HepG2 (cell line): ENCODE results near the gene MRNIP. TPM values are rescaled to one million over a fixed set of nuclear protein-coding genes. Genes with fewer than 3 reads are reported as not detected.
A peak's percentile ranks its signal among the peaks of the same experiment; 100 is the strongest.

Experiments
- ATAC-seq: fragments of 200-7000 bp; cut with Tn5 transposase; 3 replicates; pipeline ENCODE4 v1.9.1; 2020; ENCODE audit warnings: mild to moderate bottlenecking, moderate library complexity
- BruUV-seq: library from RNA; stranded (reverse); fragments of 400-500 nt; replicated peaks from 2 replicates; lab custom pipeline; 2021; lab: Mats Ljungman, UMichigan
- CTCF ChIA-PET: fragments of 300-600 bp; formaldehyde crosslinking; extraction: SDS; loops from one replicate; lab custom pipeline; 2021; ENCODE audit warnings: low total read pairs, inconsistent platforms, low intra/inter-chr PET ratio; lab: Yijun Ruan, JAX
- POLR2A ChIA-PET: fragments of 350-600 bp; sonication (Branson Sonifier 250); formaldehyde crosslinking; loops from one replicate; lab custom pipeline; 2020; ENCODE audit warnings: antibody characterized with exemption, inconsistent platforms; lab: Yijun Ruan, JAX
- DNase-seq: peaks from one replicate; pipeline ENCODE4 v3.0.0-alpha.2; 2015; ENCODE audit warnings: low spot score
- FAIRE-seq: peaks from 3 replicates; lab custom pipeline; 2011; peaks lifted over from hg19 to GRCh38; lab: Jason Lieb, UNC
- H2AFZ ChIP-seq: one replicate; pipeline ENCODE4 v1.6.1; 2011; ENCODE audit warnings: low read length, inconsistent platforms
- H3K27ac ChIP-seq: fragments of 300-600 bp; 3 replicates; pipeline ENCODE4 v1.8.0; 2011; ENCODE audit warnings: mixed run types, mild to moderate bottlenecking, mixed read lengths, low read length, inconsistent platforms; ENCODE audit not compliant: insufficient read depth; ENCODE audit errors: extremely low read length
- H3K27me3 ChIP-seq, 2 experiments: fragments of 200-600 bp in 1 of 2; 2 replicates in 1 of 2; 3 replicates in 1 of 2; pipeline versions ENCODE4 v1.6.0 to v1.8.0; 2011; ENCODE audit warnings: low read length in 2 of 2, mild to moderate bottlenecking in 2 of 2, moderate library complexity in 2 of 2, inconsistent platforms in 1 of 2; ENCODE audit not compliant: insufficient read depth in 2 of 2, control insufficient read depth in 1 of 2
- H3K36me3 ChIP-seq, 2 experiments: fragments of 200-600 bp in 1 of 2; replicated peaks in 1 of 2; 2 replicates in 1 of 2; 3 replicates in 1 of 2; pipeline versions ENCODE4 v1.5.1 to v1.8.0; 2011; ENCODE audit warnings: low read length in 2 of 2, inconsistent platforms in 1 of 2; ENCODE audit not compliant: insufficient read depth in 2 of 2, control insufficient read depth in 1 of 2
- H3K4me1 ChIP-seq: 2 replicates; pipeline ENCODE4 v1.5.1; 2012; ENCODE audit warnings: low read length, inconsistent platforms; ENCODE audit not compliant: insufficient read depth
- H3K4me2 ChIP-seq: 2 replicates; pipeline ENCODE4 v1.6.0; 2011; ENCODE audit warnings: low read depth, low read length, inconsistent platforms
- H3K4me3 ChIP-seq, 3 experiments: fragments of 200-600 bp in 1 of 3; sonication (generic), shearing (Covaris generic) in 1 of 3; replicated peaks in 1 of 3; 2 replicates each; pipeline ENCODE4 v1.5.1; 2011 to 2016; ENCODE audit warnings: low read length in 3 of 3, inconsistent platforms in 2 of 3, low read depth in 2 of 3, mild to moderate bottlenecking in 2 of 3, control low read depth in 1 of 3, mixed read lengths in 1 of 3; ENCODE audit not compliant: insufficient read depth in 1 of 3
- H3K79me2 ChIP-seq: one replicate; pipeline ENCODE4 v1.6.1; 2011; ENCODE audit warnings: low read length, inconsistent platforms; ENCODE audit not compliant: insufficient read depth
- H3K9ac ChIP-seq: 2 replicates; pipeline ENCODE4 v1.6.0; 2011; ENCODE audit warnings: mild to moderate bottlenecking, low read depth, low read length, inconsistent platforms; ENCODE audit not compliant: insufficient read depth
- H3K9me3 ChIP-seq: 2 replicates; pipeline ENCODE4 v1.5.1; 2012; ENCODE audit warnings: mild to moderate bottlenecking, low read length
- H4K20me1 ChIP-seq: 2 replicates; pipeline ENCODE4 v1.6.0; 2011; ENCODE audit warnings: inconsistent platforms, mild to moderate bottlenecking, low read length, moderate library complexity; ENCODE audit not compliant: insufficient read depth
- AGO2 ChIP-seq: fragments of 200-400 bp; formaldehyde crosslinking; optimal IDR thresholded peaks from 2 replicates; pipeline ENCODE3; 2017; ENCODE audit warnings: mild to moderate bottlenecking, low read depth, low read length, moderate library complexity
- CENPX ChIP-seq: sonication (generic); formaldehyde crosslinking; IDR thresholded peaks from 2 replicates; pipeline ENCODE4 v1.9.0; 2021; ENCODE audit warnings: mild to moderate bottlenecking, missing genetic modification reagents, moderate library complexity
- DRAP1 ChIP-seq: IDR thresholded peaks from 2 replicates; pipeline ENCODE4 v1.6.1; 2016; ENCODE audit warnings: missing genetic modification reagents, missing compliant biosample characterization
- HMGA1 ChIP-seq: sonication (generic); formaldehyde crosslinking; conservative IDR thresholded peaks from 2 replicates; pipeline ENCODE4 v1.4.0; 2020; ENCODE audit warnings: missing genetic modification reagents
- MEIS2 ChIP-seq: sonication (generic); formaldehyde crosslinking; IDR thresholded peaks from 2 replicates; pipeline ENCODE4 v1.9.0; 2021; ENCODE audit warnings: mild to moderate bottlenecking, missing genetic modification reagents
- MTA3 ChIP-seq: sonication (generic); formaldehyde crosslinking; IDR thresholded peaks from 2 replicates; pipeline ENCODE4 v1.4.0; 2020; ENCODE audit warnings: missing genetic modification reagents
- NFYC ChIP-seq: IDR thresholded peaks from 2 replicates; pipeline ENCODE4 v1.6.1; 2016; ENCODE audit warnings: missing genetic modification reagents, missing compliant biosample characterization
- RBFOX2 ChIP-seq: fragments of 200-400 bp; formaldehyde crosslinking; IDR thresholded peaks from 2 replicates; pipeline ENCODE4 v1.6.1; 2017; ENCODE audit warnings: low read depth, mild to moderate bottlenecking, low read length
- SMAD1 ChIP-seq: sonication (generic); formaldehyde crosslinking; IDR thresholded peaks from 2 replicates; pipeline ENCODE4 v1.4.0; 2020; ENCODE audit warnings: missing genetic modification reagents, low read depth, mild to moderate bottlenecking, borderline replicate concordance
- SPEN ChIP-seq: sonication (generic); formaldehyde crosslinking; IDR thresholded peaks from 2 replicates; pipeline ENCODE4 v1.5.1; 2020; ENCODE audit warnings: low read depth, mild to moderate bottlenecking, missing genetic modification reagents
- TEAD2 ChIP-seq: sonication (generic); formaldehyde crosslinking; IDR thresholded peaks from 2 replicates; pipeline ENCODE4 v1.9.0; 2021; ENCODE audit warnings: missing genetic modification reagents
- ZNF274 ChIP-seq: sonication (generic); formaldehyde crosslinking; IDR thresholded peaks from 2 replicates; pipeline ENCODE4 v1.5.1; 2020; ENCODE audit warnings: mild to moderate bottlenecking, missing genetic modification reagents
- ZNF513 ChIP-seq: sonication (generic); formaldehyde crosslinking; conservative IDR thresholded peaks from 2 replicates; pipeline ENCODE4 v1.5.0; 2020; ENCODE audit warnings: missing genetic modification reagents
- ZNF7 ChIP-seq: IDR thresholded peaks from 2 replicates; pipeline ENCODE4 v1.6.1; 2016; ENCODE audit warnings: missing biosample characterization, missing genetic modification reagents
- ZNF768 ChIP-seq: sonication (generic); formaldehyde crosslinking; IDR thresholded peaks from 2 replicates; pipeline ENCODE4 v1.4.0; 2020; ENCODE audit warnings: missing genetic modification reagents
- WGBS: methylation state at CpG from one replicate; pipeline ENCODE4 v1.1.6; 2017; ENCODE audit warnings: low lambda C conversion rate; 5-methylcytosine and 5-hydroxymethylcytosine counted together
- in situ Hi-C: cut with HindIII; loops from 2 replicates; pipeline ENCODE4 v1.10.0; 2017; ENCODE audit warnings: low pct_unique_long_range_greater_than_20kb; ENCODE audit not compliant: extremely low pct_ligation_motif_present
- intact Hi-C: fragments of 100-400 bp; cut with micrococcal nuclease; formaldehyde crosslinking; loops from one replicate; pipeline ENCODE4 v1.10.0; 2022; ENCODE audit not compliant: unreplicated experiment
- polyA plus RNA-seq, 8 experiments: library from polyadenylated mRNA; depleted of rRNA in 3 of 8; stranded (reverse) in 7 of 8; unstranded in 1 of 8; fragments of >200 nt; fragmentation: Illumina TruSeq in 4 of 8; extraction: Trizol in 4 of 8; gene quantifications; 2 replicates each; pipeline versions ENCODE4 v1.2.1 to v1.2.3, GENCODE V29; 2011 to 2016; ENCODE audit warnings: low read depth in 4 of 8, missing spikeins in 1 of 8, mixed read lengths in 1 of 8; ENCODE audit not compliant: insufficient read depth in 1 of 8
- total RNA-seq, 5 experiments: library from RNA; depleted of rRNA; stranded (reverse); fragments of >200 nt; fragmentation: Illumina TruSeq; extraction: Trizol; gene quantifications; 2 replicates each; pipeline ENCODE4 v1.2.3, GENCODE V29; 2016; ENCODE audit warnings: low read depth in 1 of 5

Gene MRNIP
- total and polyA plus RNA-seq, 2 of the 13 experiments (the other 11 are each of a cell fraction or from before 2014, with no cell fraction given): 15.5 to 34.1 TPM

- Histone ChIP-seq H2AFZ (no peak overlapping the region), H3K4me2 (no peak overlapping the region), H3K9me3 (no peaks in the 10 kb centered on the region), H3K79me2 (peaks cover 18% of the 10 kb centered on the region), H3K36me3 (peaks cover 13 to 53% of the 10 kb centered on the region in 2 experiments), H3K27me3 (no peaks in the 10 kb centered on the region), H3K9ac (no peak overlapping the region), H3K4me1 (peaks cover 25% of the 10 kb centered on the region), H4K20me1 (no peaks in the 10 kb centered on the region), H3K27ac (no peak overlapping the region), H3K4me3 (no peak overlapping the region)
- 99% methylated on average over 14 of the region's 15 CpGs for WGBS
- DNase-seq (no peak), ATAC-seq (no peak), FAIRE-seq (no peak)
- POLR2A ChIA-PET: no interaction called here
- CTCF ChIA-PET: no interaction called here
- no TSS peak for BruUV-seq
- intact Hi-C loops (loop anchor here (10.0 kb wide), 1 partner anchor 137 kb away; no protein-coding TSS in a partner anchor), in situ Hi-C loops (no loop called here)
- peak; percentile 89 for TF ChIP-seq ZNF768
- TF ChIP-seq ZNF7 (CRISPR knock-in tag): peak; percentile 30; the same call in 1 of the 2 replicates
- TF ChIP-seq DRAP1: no peak
- peak; percentile 42 for TF ChIP-seq AGO2
- peak; percentile 46; the same call in 1 of the 2 replicates for TF ChIP-seq RBFOX2
These were observed 43.5 kb upstream of the MRNIP start for GRCh38 chr5:179901915-179902762.

DNA sequence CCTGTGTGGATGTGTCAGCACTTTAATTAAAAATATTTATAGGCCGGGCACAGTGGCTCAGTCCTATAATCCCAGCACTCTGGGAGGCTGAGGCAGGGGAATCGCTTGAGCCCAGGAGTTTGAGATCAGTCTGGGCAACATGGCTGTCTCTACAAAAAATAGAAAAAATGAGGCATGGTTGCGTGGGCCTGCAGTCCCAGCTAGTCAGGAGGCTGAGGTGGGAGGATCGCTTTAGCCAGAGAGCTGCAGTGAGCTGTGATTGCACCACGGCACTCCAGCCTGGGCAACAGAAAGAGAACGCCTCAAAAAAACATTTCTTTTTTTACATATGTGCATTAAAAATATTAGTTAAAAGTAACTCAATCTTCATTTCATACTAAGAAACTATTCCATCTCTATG, 42.8 kb upstream of the MRNIP start:
- H3K4me3 ChIP-seq: no peak overlapping the region
- peaks cover 13 to 56% of the 10 kb centered on the region in 2 experiments for H3K36me3 ChIP-seq
- in situ Hi-C loops: no loop called here
- intact Hi-C loops: loop anchor here (10.0 kb wide), 1 partner anchor 137 kb away; no protein-coding TSS in a partner anchor
- ATAC-seq (no peak), DNase-seq (no peak), FAIRE-seq (no peak)
- peaks cover 11% of the 10 kb centered on the region for H3K79me2 ChIP-seq
- no TSS peak for BruUV-seq
- no peak overlapping the region for H3K9ac ChIP-seq
- 95% methylated on average over 6 of the region's 6 CpGs for WGBS
- H3K27ac ChIP-seq: no peak overlapping the region
- peaks cover 21% of the 10 kb centered on the region for H3K4me1 ChIP-seq
- CTCF ChIA-PET: no interaction called here
- POLR2A ChIA-PET: no interaction called here
- no peaks in the 10 kb centered on the region for H4K20me1 ChIP-seq
- H3K27me3 ChIP-seq: no peaks in the 10 kb centered on the region
- H3K9me3 ChIP-seq: no peaks in the 10 kb centered on the region
- no peak overlapping the region for H3K4me2 ChIP-seq
- no peak overlapping the region for H2AFZ ChIP-seq
- TF ChIP-seq MEIS2 (CRISPR knock-in tag) (no peak), SPEN (CRISPR knock-in tag) (no peak), CENPX (CRISPR knock-in tag) (no peak), TEAD2 (CRISPR knock-in tag) (no peak), ZNF513 (CRISPR knock-in tag) (no peak), SMAD1 (CRISPR knock-in tag) (no peak), NFYC (CRISPR knock-in tag) (no peak), ZNF274 (CRISPR knock-in tag) (no peak), MTA3 (CRISPR knock-in tag) (no peak), HMGA1 (no peak)
